ENCODE data around the gene RHAG.

- TF ChIP-seq CTCF (conservative IDR thresholded peaks at IDR 0.05 in 1 of 2, IDR thresholded peaks at IDR 0.05 in 1 of 2; ENCODE audit: low read depth in 1 of 2, low read length in 2 of 2): no peak
- TF ChIP-seq EZH2 (IDR thresholded peaks at IDR 0.05; ENCODE audit: low read length, missing control alignments): no peak
These were observed 2.4 kb downstream of the RHAG start for GRCh38 chr6:49634092-49634835.

Measured in fibroblast of lung (primary cell).